Activated gamma-delta T cell treated with anti-CD3 and anti-CD28 coated beads, Interleukin-2, amount 50 U/mL, for 16 hours (primary cell): ENCODE measurements around the gene TACR1.
"Not testable (repeated sequence)": the region's sequence is repeated elsewhere in the genome, so short reads cannot be mapped to it uniquely, and the experiment has no call there.

Experiments
- DNase-seq: peaks from one replicate; pipeline ENCODE4 v3.0.0-alpha.2; 2020; ENCODE audit warnings: low read depth

The TACR1 gene

GRCh38 chr2:75146221-75146605, 53.1 kb downstream of the TACR1 start:
- DNase-seq = not testable (repeated sequence)

- DNase-seq = no peak
Measured at GRCh38 chr2:75142081-75142480, 57.2 kb downstream of the TACR1 start.

GRCh38 chr2:75140288-75140687, 59.0 kb downstream of the TACR1 start:
- DNase-seq = no peak

GRCh38 chr2:75139171-75139570, 60.1 kb downstream of the TACR1 start:
- DNase-seq = no peak

GRCh38 chr2:75138528-75138927, 60.8 kb downstream of the TACR1 start:
- no peak for DNase-seq

- no peak for DNase-seq
Measured at GRCh38 chr2:75135776-75136400, 63.4 kb downstream of the TACR1 start.

- no peak for DNase-seq
Measured at GRCh38 chr2:75134860-75135259, 64.5 kb downstream of the TACR1 start.

- DNase-seq = no peak
Measured at GRCh38 chr2:75133621-75134570, 65.4 kb downstream of the TACR1 start.

GRCh38 chr2:75130171-75130570, 69.1 kb downstream of the TACR1 start:
- DNase-seq = no peak

- DNase-seq = no peak
Measured at GRCh38 chr2:75123876-75124275, 75.4 kb downstream of the TACR1 start.

GRCh38 chr2:75113231-75113869, 86.0 kb downstream of the TACR1 start:
- no peak for DNase-seq

- no peak for DNase-seq
Measured at GRCh38 chr2:75108937-75109482, 90.3 kb downstream of the TACR1 start.

- no peak for DNase-seq
Measured at GRCh38 chr2:75102011-75102410, 97.3 kb downstream of the TACR1 start.

GRCh38 chr2:75100801-75101151, 98.5 kb downstream of the TACR1 start:
- DNase-seq = no peak

- DNase-seq = no peak
Measured at GRCh38 chr2:75100011-75100800, 99.1 kb downstream of the TACR1 start.

GRCh38 chr2:75099521-75099922, 99.8 kb downstream of the TACR1 start:
- DNase-seq = no peak

- DNase-seq = no peak
Measured at GRCh38 chr2:75098856-75099255, 100.5 kb downstream of the TACR1 start.

- DNase-seq = no peak
Measured at GRCh38 chr2:75097831-75098230, 101.5 kb downstream of the TACR1 start.

GRCh38 chr2:75094405-75094804, 104.9 kb downstream of the TACR1 start:
- DNase-seq = no peak

GRCh38 chr2:75090770-75091515, 108.4 kb downstream of the TACR1 start:
- no peak for DNase-seq

GRCh38 chr2:75089471-75089870, 109.8 kb downstream of the TACR1 start:
- DNase-seq = no peak
